Measurements from ENCODE around the gene CYP2A13.
"Not testable (repeated sequence)": the region's sequence is repeated elsewhere in the genome, so short reads cannot be mapped to it uniquely, and the experiment has no call there.

The CYP2A13 gene

DNA sequence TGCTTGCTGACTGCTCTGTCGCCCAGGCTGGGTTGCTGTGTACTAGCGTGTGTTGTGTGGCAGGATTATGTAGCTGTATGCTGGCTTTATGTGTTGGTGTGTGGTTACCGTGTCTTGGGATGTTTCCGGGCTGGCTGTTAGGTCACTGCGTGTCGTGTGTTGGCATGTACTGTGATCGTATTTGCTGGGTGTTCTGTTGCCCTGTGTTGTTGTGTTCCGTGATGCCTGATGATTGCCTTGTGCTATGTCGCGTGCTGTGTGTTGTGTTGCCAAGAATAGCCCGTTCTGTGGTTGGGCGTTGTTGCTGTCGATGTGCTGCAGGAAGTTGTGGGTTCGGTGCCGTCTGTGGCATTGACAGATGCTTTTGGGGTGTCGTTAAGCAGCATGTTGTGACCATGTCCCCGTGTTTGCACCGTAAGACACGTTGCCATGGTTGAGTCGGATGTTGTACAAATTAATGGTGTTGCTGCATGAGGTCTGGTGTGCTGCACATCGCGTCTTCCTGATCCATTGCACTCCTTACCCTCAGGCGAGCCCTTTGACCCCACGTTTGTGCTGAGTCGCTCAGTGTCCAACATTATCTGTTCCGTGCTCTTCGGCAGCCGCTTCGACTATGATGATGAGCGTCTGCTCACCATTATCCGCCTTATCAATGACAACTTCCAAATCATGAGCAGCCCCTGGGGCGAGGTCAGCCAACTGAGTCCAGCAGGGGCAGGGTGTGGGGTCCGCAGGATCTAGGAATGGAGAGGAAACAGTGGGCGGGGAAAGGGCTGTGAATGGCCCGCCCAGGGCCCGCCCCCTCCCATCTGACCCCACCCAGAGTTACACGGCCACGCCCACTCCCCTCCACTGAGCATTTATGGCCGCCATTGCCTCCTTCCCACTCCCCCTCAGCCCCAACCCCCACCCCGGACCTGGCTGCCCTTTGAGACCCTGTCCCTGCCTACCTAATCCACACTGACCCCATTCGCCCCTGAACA is 33.0 kb downstream of the CYP2A13 start:
- not testable (repeated sequence) for DNase-seq (ENCODE audit: low spot score)

DNA sequence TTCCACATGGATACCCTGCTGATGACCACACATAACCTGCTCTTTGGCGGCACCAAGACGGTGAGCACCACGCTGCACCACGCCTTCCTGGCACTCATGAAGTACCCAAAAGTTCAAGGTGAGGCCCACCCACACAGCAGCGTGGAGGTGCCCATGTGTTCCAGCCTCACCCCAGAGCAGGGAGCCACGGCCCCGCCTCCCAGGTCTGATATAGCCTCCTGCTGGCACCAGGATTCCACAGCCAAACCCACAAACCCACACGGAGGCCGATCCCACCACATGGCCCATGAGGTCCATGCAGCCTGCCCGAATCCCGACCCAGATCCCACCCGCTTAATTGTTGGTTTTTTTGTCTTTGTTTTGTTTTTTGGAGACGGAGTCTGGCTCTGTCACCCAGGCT is 34.6 kb downstream of the CYP2A13 start:
- DNase-seq (ENCODE audit: low spot score) = not testable (repeated sequence)

DNA sequence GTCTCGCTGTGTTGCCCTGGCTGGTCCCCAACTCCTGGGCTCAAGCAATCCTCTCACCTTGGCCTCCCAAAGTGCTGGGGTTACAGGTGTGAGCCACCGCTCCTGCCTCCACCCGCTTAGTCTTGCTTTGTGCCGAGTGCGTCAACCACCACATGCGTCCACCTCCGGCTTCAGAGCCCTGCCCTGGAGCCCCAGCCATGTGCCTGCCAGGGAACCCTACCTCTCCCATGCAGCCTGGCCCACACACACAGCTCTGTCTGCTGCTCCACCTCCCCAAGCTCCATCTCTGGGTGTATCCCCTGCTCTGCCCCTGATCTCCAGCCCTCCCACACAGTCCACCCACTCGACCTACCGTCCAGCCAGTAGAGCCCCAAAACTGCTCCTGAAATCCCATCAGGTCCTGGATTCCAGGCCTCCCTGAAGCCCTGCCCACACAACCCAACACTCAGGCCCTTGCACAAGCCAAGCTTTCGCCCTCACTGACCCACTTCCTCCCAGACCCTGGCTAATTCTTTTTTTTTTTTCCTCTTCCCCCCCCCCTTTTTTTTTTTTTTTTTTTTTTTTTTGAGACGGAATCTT is 35.6 kb downstream of the CYP2A13 start:
- DNase-seq (ENCODE audit: low spot score) = no peak

DNA sequence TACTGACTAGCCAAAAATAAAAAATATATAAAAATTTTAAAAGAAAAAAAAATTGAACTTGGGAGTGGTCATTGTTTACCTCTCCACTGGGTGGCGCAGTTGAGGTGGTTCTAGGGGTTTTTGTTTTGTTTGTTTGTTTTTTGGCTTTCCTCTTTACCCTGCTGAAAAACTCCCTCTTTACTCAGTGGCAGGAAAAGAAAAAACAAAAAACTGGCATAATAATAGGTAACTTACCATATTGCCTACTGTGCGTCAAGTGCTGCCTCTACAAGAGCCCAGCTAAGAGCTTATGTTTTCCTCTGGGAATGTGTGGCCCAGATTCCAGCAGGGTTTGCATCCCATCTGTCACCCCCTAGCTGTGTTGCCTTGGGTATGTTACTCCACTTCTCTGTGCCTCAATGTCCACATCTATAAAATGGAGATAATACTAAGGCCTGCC is 38.5 kb downstream of the CYP2A13 start:
- DNase-seq (ENCODE audit: low spot score) = peak; percentile 41

DNA sequence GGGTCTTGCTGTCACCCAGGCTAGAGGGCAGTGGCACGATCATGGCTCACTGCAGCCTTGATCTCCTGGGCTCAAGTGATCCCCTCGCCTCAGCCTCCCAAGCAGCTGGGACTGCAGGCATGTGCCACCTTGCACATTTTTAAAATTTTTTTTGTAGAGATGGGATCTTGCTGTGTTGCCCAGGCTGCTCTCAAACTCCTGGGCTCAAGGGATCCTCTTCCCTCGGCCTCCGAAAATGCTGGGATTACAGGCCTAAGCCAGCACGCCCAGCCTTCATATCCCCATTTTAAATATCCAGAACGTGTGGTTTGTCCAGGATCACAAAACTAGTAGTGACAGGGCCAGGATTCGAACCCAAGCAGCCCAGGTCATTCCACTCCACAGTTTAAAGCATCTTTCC is 39.1 kb downstream of the CYP2A13 start:
- DNase-seq (ENCODE audit: low spot score) = not testable (repeated sequence)

DNA sequence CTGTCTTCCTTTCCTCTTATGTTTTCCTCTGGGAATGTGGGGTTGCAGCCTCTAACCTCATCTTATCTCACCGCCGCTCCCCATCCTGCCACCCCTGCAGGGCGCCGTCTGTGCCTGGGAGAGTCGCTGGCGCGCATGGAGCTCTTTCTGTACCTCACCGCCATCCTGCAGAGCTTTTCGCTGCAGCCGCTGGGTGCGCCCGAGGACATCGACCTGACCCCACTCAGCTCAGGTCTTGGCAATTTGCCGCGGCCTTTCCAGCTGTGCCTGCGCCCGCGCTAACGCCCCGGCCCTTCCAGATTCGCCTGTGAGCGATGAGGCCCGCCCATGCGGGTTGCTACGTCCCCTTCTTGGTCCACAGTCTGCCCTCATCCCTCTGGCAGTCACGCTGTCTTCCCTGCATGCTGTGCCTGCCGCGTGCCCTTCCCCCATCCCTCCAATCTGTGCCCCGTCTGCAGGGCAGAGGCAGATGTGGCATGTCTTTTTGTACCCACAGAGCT is 39.6 kb downstream of the CYP2A13 start:
- not testable (repeated sequence) for DNase-seq (ENCODE audit: low spot score)

DNA sequence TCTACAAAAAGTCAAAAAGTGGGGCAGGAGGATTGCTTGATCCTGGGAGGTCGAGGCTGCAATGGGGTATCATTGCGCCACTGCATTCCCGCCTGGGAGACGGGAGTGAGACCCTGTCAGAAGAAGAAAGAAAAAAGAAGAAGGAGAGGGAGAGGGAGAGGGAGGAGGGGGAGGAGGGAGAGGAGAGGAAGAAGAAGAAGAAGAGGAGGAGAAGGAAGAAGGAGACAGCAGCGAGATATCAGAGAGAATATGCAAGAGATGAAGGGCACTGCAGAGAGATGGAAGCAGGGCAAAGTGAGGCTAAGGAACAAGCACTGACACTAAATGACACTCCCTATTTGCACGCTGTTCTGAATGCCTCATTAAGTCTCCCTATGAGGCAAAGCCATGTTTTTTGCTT is 40.4 kb downstream of the CYP2A13 start:
- DNase-seq (ENCODE audit: low spot score) = no peak

DNA sequence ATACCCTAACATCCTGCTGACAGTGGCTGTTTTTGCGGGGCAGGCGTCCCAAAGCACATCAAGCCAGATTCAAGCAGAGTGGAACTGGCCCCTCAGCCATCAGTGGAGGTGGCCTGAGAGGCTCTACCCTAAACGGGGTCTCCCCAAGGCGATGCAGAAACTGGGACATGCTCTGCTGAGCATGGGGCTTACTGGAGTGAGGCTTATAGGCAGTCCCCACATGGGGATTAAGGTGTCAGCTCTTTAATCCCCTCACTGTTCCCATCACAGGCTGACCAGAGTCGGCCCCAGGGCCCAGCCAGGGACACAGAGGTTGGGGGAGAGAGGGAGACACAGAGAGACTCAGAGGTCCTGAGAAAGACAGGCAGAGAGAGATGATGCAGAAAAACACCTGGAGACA is 42.9 kb downstream of the CYP2A13 start:
- DNase-seq (ENCODE audit: low spot score) = no peak

DNA sequence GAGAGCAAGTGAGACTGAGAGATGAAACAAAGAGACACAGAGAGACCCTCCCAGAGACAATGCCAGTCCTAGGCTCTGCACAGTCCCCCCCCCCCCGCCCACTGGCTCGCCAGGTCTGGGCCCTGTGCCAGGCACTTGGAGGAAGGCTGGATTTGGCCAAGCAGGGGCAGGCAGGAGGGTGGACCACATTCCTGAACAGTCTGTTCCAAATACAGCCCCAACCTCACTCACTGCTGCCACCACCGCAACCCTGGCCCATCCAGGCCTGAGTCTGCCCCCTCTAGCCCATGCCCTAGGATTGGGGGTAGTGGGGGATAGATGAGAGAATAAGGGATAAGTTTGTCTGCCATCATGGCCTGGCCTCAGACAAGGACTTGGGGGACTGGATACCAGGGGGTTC is 45.0 kb downstream of the CYP2A13 start:
- DNase-seq (ENCODE audit: low spot score) = no peak

DNA sequence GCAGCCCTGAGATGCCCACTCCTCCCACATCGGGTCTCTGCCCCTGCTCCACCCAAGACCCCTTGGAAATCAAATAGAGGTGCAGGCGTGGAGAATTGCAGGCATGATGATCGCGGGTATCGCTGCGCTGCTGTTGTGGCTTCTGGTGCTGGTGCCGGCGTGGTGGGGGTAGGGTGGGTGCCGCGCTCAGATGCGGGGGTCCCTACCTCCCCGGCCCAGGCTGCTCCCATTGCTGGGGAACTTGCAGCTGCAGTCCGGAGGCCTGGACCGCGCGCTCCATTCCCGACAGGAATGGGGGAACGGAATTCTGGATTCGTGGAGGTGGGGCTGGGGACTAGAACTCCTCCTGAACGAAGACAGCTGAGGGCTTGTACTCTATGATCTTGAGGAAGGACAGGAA is 46.4 kb downstream of the CYP2A13 start:
- no peak for DNase-seq (ENCODE audit: low spot score)

DNA sequence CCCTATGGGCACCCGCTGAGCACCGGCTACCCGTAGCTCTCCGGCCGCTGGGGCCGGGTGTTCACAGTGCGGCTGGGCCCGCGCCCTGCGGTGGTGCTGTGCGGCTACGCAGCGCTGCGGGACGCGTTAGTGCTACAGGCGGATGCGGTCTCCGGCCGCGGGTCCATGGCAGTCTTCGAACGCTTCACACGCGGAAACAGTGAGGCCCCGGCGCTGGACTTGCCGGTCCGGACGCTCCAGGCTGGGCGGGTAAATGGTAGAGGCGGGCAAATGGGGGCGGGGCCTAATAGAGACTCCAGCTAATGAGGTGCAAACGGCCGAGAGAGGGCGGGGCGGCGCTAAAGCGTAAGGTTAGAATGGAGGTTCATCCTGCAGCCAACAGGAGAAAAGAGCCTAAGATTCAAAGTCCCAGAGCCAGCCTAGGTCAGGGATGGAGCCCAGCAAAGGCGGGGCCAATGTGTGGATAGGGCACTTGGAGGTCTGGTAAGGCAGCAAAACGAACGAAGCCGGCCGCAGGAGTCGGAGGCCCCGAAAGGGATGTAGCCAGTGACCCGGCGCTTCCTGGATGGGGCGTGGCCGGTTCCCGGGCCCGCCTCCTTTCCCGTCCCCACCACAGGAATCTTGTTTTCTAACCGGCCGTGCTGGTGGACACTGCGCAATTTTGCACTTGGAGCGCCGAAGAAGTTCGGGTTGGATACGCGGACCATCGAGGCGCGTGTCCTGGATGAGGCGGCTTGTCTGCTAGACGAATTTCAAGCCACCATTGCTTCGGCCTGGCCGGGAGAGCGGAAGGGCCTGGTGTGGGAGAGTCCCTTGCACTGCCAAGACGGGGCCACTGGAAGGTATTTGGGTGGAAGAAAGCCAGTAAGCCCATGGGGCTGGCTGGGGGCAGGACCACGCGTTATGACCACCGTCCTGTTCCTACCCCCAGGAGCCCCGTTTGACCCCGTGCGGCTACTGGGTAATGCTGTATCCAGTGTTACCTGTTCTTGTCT is 47.4 kb downstream of the CYP2A13 start:
- not testable (repeated sequence) for DNase-seq (ENCODE audit: low spot score)

DNA sequence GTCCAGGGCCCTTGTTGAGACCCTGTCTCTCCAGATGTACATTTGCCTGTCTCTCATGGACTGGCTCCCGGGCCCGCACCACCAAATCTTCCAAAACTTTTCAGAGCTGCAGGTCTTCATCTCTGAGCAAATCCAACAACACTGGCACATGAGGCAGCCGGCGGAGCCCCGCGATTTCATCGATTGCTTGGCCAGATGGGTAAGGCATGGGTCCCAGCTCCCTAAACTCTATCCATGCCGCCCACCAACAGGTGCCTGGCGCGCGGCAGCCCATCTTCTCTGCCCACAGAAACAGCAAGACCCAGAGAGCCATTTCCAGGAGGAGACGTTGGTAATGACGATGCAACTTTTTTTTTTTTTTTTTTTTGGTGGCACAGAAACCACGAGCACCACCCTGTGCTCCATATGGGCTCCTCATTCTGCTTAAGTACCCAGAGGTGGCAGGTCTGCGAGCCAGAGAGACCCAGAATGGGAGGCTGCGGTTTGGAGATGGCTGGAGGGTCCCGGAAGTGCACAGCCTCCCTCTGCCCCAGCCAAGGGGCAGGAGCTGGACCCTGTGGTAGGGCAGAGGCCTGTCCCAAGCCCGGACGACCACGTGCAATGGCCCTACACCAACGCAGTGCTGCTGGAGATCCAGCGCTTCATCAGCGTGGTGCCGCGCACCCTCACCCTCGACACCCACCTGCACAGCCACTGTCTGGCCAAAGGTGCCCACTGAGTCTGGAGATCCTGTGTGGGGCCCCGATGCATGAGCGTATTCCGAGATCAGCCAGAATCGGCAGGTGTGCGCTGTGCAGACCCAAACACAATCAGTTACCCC is 48.6 kb downstream of the CYP2A13 start:
- DNase-seq (ENCODE audit: low spot score) = no peak

DNA sequence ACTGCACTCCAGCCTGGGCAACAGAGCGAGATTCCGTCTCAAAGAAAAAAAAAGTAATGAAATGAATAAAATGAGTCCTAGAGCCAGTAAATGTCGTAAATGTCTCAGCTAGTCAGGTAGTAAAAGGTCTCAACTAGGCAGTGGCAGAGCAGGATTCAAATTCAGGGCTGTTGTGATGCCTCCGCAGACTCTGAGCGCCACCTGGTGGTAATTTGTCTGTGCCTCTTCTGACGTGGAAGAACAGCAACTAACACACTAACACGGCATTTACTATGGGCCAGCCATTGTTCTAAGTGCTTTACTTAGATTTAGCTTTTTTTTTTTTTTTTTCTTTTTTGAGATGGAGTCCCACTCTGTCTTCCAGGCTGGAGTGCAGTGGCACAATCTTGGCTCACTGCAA is 56.2 kb downstream of the CYP2A13 start:
- DNase-seq (ENCODE audit: low spot score) = peak; percentile 83

Measured in NAMALWA (cell line).